Activated CD8-positive, alpha-beta memory T cell treated with anti-CD3 and anti-CD28 coated beads, Interleukin-2, amount 10 ng/mL, durations not matched to agents 7 days and 5 days (primary cell): Measurements from ENCODE around the gene GNAT3. TPM values are rescaled to one million over a fixed set of nuclear protein-coding genes. Genes with fewer than 3 reads are reported as not detected.

Source experiments
- ATAC-seq: fragments of 150-1000 bp; cut with Tn5 transposase; one replicate; pipeline ENCODE4 v1.10.0; 2021; ENCODE audit warnings: moderate library complexity
- CTCF ChIA-PET: fragments of 350-600 bp; sonication (Branson Sonifier 250); formaldehyde crosslinking; loops from one replicate; lab custom pipeline; 2021; ENCODE audit warnings: antibody characterized with exemption; lab: Charles Lee
- DNase-seq: peaks from one replicate; pipeline ENCODE4 v3.0.0-alpha.2; 2020
- H3K27ac Mint-ChIP-seq: one replicate; pipeline ENCODE4 v1.8.0; 2021; ENCODE audit warnings: mild to moderate bottlenecking, mixed read lengths
- H3K27me3 Mint-ChIP-seq: one replicate; pipeline ENCODE4 v1.8.0; 2021; ENCODE audit warnings: mixed read lengths
- H3K36me3 Mint-ChIP-seq: one replicate; pipeline ENCODE4 v1.8.0; 2021; ENCODE audit warnings: mild to moderate bottlenecking, mixed read lengths
- H3K4me1 Mint-ChIP-seq: one replicate; pipeline ENCODE4 v1.8.0; 2021; ENCODE audit warnings: mixed read lengths
- H3K4me3 Mint-ChIP-seq: one replicate; pipeline ENCODE4 v1.8.0; 2021; ENCODE audit warnings: mild to moderate bottlenecking, moderate library complexity, mixed read lengths
- H3K9me3 Mint-ChIP-seq: one replicate; pipeline ENCODE4 v1.8.0; 2022; ENCODE audit warnings: low read depth, mixed read lengths
- total RNA-seq, 2 experiments: library from RNA; stranded (reverse); gene quantifications; one replicate each; pipeline ENCODE4 v1.2.3, GENCODE V29; 2021

Gene GNAT3
- total RNA-seq, result not detected

- Mint-ChIP-seq H3K27me3 (no peaks in the 10 kb centered on the region), H3K4me3 (no peak within 1 kb of the TSS), H3K27ac (no peak within 1 kb of the TSS), H3K36me3 (no peaks in the 10 kb centered on the region), H3K4me1 (no peaks in the 10 kb centered on the region), H3K9me3 (peaks cover 2% of the 10 kb centered on the region)
- CTCF ChIA-PET, result no interaction called here
- no peak for DNase-seq
- ATAC-seq, result no peak
These were observed at the start of gene GNAT3 for GRCh38 chr7:80511964-80512363. Gene GNAT3 (minus strand): TSS chr7:80512064. CDS start chr7:80511926, 138 bp downstream.

- no peak for DNase-seq
- H3K27me3 Mint-ChIP-seq, result no peaks in the 10 kb centered on the region
- CTCF ChIA-PET, result no interaction called here
- no peaks in the 10 kb centered on the region for H3K4me1 Mint-ChIP-seq
- no peak overlapping the region for H3K27ac Mint-ChIP-seq
- no peaks in the 10 kb centered on the region for H3K36me3 Mint-ChIP-seq
- peaks cover 18% of the 10 kb centered on the region for H3K9me3 Mint-ChIP-seq
- no peak for ATAC-seq
- no peak overlapping the region for H3K4me3 Mint-ChIP-seq
These were observed 46.3 kb upstream of the GNAT3 start for GRCh38 chr7:80558116-80558515.

- Mint-ChIP-seq H3K4me1 (no peaks in the 10 kb centered on the region), H3K4me3 (no peak overlapping the region), H3K36me3 (no peaks in the 10 kb centered on the region), H3K9me3 (peaks cover 10% of the 10 kb centered on the region), H3K27ac (no peak overlapping the region), H3K27me3 (no peaks in the 10 kb centered on the region)
- DNase-seq (no peak), ATAC-seq (no peak)
- CTCF ChIA-PET, result no interaction called here
These were observed 40.3 kb upstream of the GNAT3 start for GRCh38 chr7:80552031-80552694.

DNA sequence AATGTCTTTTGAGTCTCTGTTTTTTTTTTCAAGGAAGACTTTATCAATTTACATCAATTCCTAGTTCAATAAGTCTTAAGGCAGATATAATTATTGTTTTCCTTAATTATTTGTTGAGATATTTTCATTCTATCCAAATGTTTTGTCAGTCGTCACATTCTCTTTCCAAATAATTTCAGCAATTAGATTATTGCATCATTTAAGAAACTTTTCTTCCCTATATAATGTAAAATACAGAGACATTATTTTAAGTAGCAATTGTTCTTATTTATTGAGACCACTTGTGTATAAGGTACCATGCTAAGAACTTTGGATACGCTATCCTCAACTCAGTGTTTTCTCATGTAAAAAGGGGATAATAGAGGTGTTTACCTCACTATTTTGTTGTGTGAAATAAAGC lies 38.1 kb upstream of the GNAT3 start:
- CTCF ChIA-PET, result no interaction called here
- no peak for DNase-seq
- H3K36me3 Mint-ChIP-seq, result no peaks in the 10 kb centered on the region
- H3K4me1 Mint-ChIP-seq, result no peaks in the 10 kb centered on the region
- H3K27ac Mint-ChIP-seq, result no peak overlapping the region
- H3K27me3 Mint-ChIP-seq, result no peaks in the 10 kb centered on the region
- no peak for ATAC-seq
- no peak overlapping the region for H3K4me3 Mint-ChIP-seq
- peaks cover 14% of the 10 kb centered on the region for H3K9me3 Mint-ChIP-seq

DNA sequence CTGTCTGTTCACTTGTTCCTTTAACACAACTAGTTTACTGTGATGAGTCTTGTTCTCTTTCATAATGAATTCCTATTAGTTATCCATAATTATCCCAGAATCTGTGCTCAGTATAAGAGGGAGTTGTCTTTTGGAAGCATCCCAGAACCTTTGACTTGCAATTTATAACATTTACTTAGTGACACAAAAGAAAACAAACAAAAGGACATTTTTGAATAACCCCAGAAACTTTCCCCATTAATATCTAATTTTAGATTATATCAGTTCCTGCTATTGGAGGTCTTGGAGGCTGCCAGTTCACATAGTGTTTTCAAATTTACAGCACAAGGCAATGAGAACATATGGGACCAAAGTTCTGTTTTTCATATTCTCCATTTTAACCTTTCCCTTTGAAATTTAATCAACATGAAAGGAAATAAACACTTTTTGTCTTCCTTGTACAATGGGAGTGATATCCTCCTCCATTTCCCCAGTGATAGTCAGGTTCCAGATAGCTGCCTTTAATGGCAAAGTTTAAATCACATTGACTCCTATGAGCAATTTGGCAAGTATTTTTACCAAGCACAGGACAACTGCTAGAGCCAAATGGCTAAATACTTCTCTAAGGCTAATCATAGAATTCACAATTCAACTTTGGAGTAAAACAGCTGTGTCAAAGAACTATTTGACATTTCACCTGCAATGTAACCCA lies 37.1 kb upstream of the GNAT3 start:
- Mint-ChIP-seq H3K4me3 (no peak overlapping the region), H3K4me1 (no peaks in the 10 kb centered on the region), H3K27ac (no peak overlapping the region), H3K9me3 (peaks cover 15% of the 10 kb centered on the region), H3K27me3 (no peaks in the 10 kb centered on the region), H3K36me3 (no peaks in the 10 kb centered on the region)
- ATAC-seq (no peak), DNase-seq (no peak)
- CTCF ChIA-PET, result no interaction called here

DNA sequence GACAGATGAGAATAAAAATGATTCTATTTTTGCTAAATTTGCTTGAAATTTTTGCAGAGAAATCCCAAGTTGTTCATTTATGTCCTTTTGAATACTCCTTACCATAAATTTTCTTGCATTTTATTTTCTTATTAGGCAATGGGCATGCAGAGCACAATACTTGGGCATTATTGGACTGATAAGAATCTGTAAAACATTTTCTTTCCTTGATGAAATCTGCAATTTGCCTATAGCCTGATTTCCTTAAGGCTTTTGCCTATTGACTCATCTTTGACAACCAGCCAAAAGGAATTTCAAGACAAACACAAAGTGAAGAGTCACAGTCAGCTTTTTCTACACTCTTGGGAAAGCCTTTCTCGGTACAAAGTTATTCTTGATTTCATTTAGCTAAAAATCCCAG lies 30.5 kb upstream of the GNAT3 start:
- Mint-ChIP-seq H3K27me3 (no peaks in the 10 kb centered on the region), H3K27ac (no peak overlapping the region), H3K9me3 (peaks cover 6% of the 10 kb centered on the region), H3K4me1 (no peaks in the 10 kb centered on the region), H3K4me3 (no peak overlapping the region), H3K36me3 (no peaks in the 10 kb centered on the region)
- CTCF ChIA-PET, result no interaction called here
- DNase-seq (no peak), ATAC-seq (no peak)

DNA sequence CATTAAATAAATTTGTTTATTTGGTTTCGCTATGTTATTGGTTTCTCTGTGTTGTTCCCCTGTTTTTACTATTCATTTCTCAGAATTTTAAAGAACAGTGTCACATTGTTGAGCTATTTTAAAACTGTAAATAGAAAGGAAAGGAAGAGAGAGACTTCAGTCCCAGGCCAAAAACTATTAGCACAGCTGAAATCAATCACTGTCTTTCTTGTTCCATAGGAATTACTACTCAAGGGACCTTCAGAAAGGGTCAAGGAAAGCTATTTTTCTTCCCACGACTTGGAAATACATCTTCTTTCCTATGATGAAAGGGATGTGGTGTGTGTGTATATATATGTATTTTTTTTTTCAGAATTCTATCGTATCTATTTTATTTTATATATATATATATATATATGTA lies 29.0 kb upstream of the GNAT3 start:
- no peak for ATAC-seq
- H3K36me3 Mint-ChIP-seq, result no peaks in the 10 kb centered on the region
- no peak overlapping the region for H3K4me3 Mint-ChIP-seq
- H3K27ac Mint-ChIP-seq, result no peak overlapping the region
- CTCF ChIA-PET, result no interaction called here
- H3K9me3 Mint-ChIP-seq, result peaks cover 3% of the 10 kb centered on the region
- DNase-seq, result no peak
- H3K27me3 Mint-ChIP-seq, result no peaks in the 10 kb centered on the region
- no peaks in the 10 kb centered on the region for H3K4me1 Mint-ChIP-seq

DNA sequence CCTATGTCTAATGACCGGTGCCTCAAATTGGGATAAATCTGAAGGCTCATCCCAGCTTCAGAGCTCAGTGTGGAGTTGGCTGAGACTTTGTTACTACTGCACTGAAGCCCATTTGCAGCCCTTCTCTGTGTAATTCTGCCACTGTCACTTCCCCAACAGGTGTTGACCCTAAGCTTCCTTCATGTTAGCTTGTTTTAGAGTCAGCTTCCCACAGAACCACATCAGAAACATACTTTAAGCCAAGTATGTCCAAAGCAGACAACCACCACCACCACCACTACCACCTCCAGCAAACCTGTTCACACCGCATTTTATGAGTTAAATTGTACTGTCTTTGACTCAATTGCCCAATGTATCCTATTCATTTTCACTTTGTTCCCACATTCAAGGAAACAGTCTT lies 25.2 kb upstream of the GNAT3 start:
- no peak overlapping the region for H3K27ac Mint-ChIP-seq
- H3K27me3 Mint-ChIP-seq, result no peaks in the 10 kb centered on the region
- CTCF ChIA-PET, result no interaction called here
- no peak overlapping the region for H3K4me3 Mint-ChIP-seq
- no peaks in the 10 kb centered on the region for H3K36me3 Mint-ChIP-seq
- no peaks in the 10 kb centered on the region for H3K4me1 Mint-ChIP-seq
- DNase-seq, result no peak
- ATAC-seq, result no peak
- peaks cover 2% of the 10 kb centered on the region for H3K9me3 Mint-ChIP-seq

- no peak overlapping the region for H3K27ac Mint-ChIP-seq
- H3K9me3 Mint-ChIP-seq, result peaks cover 2% of the 10 kb centered on the region
- DNase-seq, result no peak
- H3K4me1 Mint-ChIP-seq, result no peaks in the 10 kb centered on the region
- no peaks in the 10 kb centered on the region for H3K27me3 Mint-ChIP-seq
- no peak for ATAC-seq
- H3K36me3 Mint-ChIP-seq, result no peaks in the 10 kb centered on the region
- no peak overlapping the region for H3K4me3 Mint-ChIP-seq
- CTCF ChIA-PET, result no interaction called here
These were observed 24.6 kb upstream of the GNAT3 start for GRCh38 chr7:80536426-80536825.

- ATAC-seq (no peak), DNase-seq (no peak)
- Mint-ChIP-seq H3K4me3 (no peak overlapping the region), H3K4me1 (no peaks in the 10 kb centered on the region), H3K36me3 (no peaks in the 10 kb centered on the region), H3K27me3 (no peaks in the 10 kb centered on the region), H3K27ac (no peak overlapping the region), H3K9me3 (peaks cover 2% of the 10 kb centered on the region)
- CTCF ChIA-PET, result no interaction called here
These were observed 21.4 kb upstream of the GNAT3 start for GRCh38 chr7:80533287-80533686.

GRCh38 chr7:80532153-80532552 lies 20.3 kb upstream of the GNAT3 start:
- Mint-ChIP-seq H3K36me3 (no peaks in the 10 kb centered on the region), H3K27me3 (no peaks in the 10 kb centered on the region), H3K27ac (no peak overlapping the region), H3K4me1 (no peaks in the 10 kb centered on the region), H3K4me3 (no peak overlapping the region), H3K9me3 (peaks cover 2% of the 10 kb centered on the region)
- ATAC-seq (no peak), DNase-seq (no peak)
- CTCF ChIA-PET, result no interaction called here

DNA sequence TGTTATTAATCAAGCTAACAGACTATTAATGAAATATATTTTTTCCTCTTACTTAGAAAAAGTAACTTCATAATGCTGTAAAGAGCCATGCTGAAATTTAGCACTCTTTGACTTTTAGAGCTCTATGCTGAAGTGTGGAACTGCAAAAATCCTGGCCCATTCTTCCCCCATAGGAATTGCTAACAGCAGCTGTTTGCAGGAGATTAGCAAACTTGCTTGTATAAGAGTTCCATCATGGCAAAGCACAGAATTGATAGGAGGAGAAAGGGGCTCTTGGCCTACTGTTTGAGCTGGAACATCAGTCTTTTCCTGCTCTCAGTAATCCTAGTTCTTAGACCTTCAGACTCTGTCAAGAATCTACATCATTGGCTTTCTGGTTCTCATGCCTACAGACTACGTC lies 18.3 kb upstream of the GNAT3 start:
- CTCF ChIA-PET, result no interaction called here

DNA sequence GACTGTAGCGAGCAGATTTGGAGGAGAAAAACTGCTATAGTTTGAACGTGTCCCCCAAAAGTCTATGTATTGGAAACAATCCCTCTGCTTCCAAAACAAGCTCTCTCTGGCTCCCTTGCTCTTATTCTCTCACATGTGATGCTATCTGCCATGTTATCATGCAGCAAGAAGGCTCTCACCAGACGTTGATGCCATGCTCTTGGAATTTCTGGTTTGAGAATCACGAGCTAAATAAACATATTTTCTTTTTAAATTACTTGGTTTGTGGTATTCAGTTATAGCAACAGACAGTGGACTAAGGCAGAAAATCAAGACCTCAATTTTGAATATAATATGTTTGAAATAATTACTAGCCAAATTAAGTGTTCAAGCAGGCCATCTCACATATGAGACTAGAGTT lies 17.5 kb upstream of the GNAT3 start:
- Mint-ChIP-seq H3K27me3 (no peaks in the 10 kb centered on the region), H3K36me3 (no peaks in the 10 kb centered on the region)

More for the DNA sequence above, 18.3 kb upstream of the GNAT3 start:
- H3K9me3 Mint-ChIP-seq, result peaks cover 5% of the 10 kb centered on the region
- H3K36me3 Mint-ChIP-seq, result no peaks in the 10 kb centered on the region
- no peak for DNase-seq
- H3K27ac Mint-ChIP-seq, result no peak overlapping the region
- no peak for ATAC-seq
- H3K4me3 Mint-ChIP-seq, result no peak overlapping the region
- no peaks in the 10 kb centered on the region for H3K27me3 Mint-ChIP-seq
- no peaks in the 10 kb centered on the region for H3K4me1 Mint-ChIP-seq

GRCh38 chr7:80528689-80529088 lies 16.8 kb upstream of the GNAT3 start:
- H3K4me3 Mint-ChIP-seq, result no peak overlapping the region
- no peak for DNase-seq
- no peak for ATAC-seq
- no peaks in the 10 kb centered on the region for H3K4me1 Mint-ChIP-seq
- CTCF ChIA-PET, result no interaction called here
- H3K27me3 Mint-ChIP-seq, result no peaks in the 10 kb centered on the region
- H3K36me3 Mint-ChIP-seq, result no peaks in the 10 kb centered on the region
- peaks cover 3% of the 10 kb centered on the region for H3K9me3 Mint-ChIP-seq
- H3K27ac Mint-ChIP-seq, result no peak overlapping the region

More for the DNA sequence above, 17.5 kb upstream of the GNAT3 start:
- CTCF ChIA-PET, result no interaction called here
- Mint-ChIP-seq H3K4me1 (no peaks in the 10 kb centered on the region), H3K9me3 (peaks cover 3% of the 10 kb centered on the region), H3K27ac (no peak overlapping the region), H3K4me3 (no peak overlapping the region)
- ATAC-seq, result no peak
- no peak for DNase-seq
